K562 (cell line): ENCODE results near the gene DNASE2. TPM values are rescaled to one million over a fixed set of nuclear protein-coding genes. Genes with fewer than 3 reads are reported as not detected.
A peak's percentile ranks its signal among the peaks of the same experiment; 100 is the strongest.

ENCODE experiments used
- CREB1 ChIP-seq, 2 experiments: sonication (generic) in 1 of 2; formaldehyde crosslinking in 1 of 2; IDR thresholded peaks; 2 replicates each; pipeline versions ENCODE4 v1.6.1 to v1.8.0; 2012 to 2022; ENCODE audit warnings: inconsistent platforms in 1 of 2, mild to moderate bottlenecking in 1 of 2, missing genetic modification reagents in 1 of 2, moderate library complexity in 1 of 2
- EP400 ChIP-seq: fragments of 450-650 bp; IDR thresholded peaks from 2 replicates; pipeline ENCODE4 v1.6.1; 2017; ENCODE audit warnings: antibody characterized with exemption, mild to moderate bottlenecking, moderate library complexity
- FOSL1 ChIP-seq: fragments of 200-800 bp; sonication (Bioruptor generic); conservative IDR thresholded peaks from 2 replicates; pipeline ENCODE4 v1.6.1; 2016; ENCODE audit warnings: missing genetic modification characterization, missing compliant biosample characterization
- GABPB1 ChIP-seq: sonication (generic); formaldehyde crosslinking; IDR thresholded peaks from 2 replicates; pipeline ENCODE4 v1.8.0; 2022; ENCODE audit warnings: mild to moderate bottlenecking, missing genetic modification reagents
- HDAC2 ChIP-seq: fragments of 450-650 bp; IDR thresholded peaks from 2 replicates; pipeline ENCODE4 v1.6.1; 2016; ENCODE audit warnings: mild to moderate bottlenecking
- HINFP ChIP-seq: fragments of 450-650 bp; conservative IDR thresholded peaks from 2 replicates; pipeline ENCODE4 v1.6.1; 2016; ENCODE audit warnings: missing genetic modification characterization, low read depth, mild to moderate bottlenecking, control low read depth, missing compliant biosample characterization
- KLF13 ChIP-seq: fragments of 450-650 bp; IDR thresholded peaks from 2 replicates; pipeline ENCODE4 v1.6.1; 2016; ENCODE audit warnings: missing genetic modification characterization, low read depth, mild to moderate bottlenecking, missing compliant biosample characterization, moderate library complexity, borderline replicate concordance
- MAFK ChIP-seq: IDR thresholded peaks from 2 replicates; pipeline ENCODE4 v1.6.1; 2011; ENCODE audit warnings: low read length, improper control_type of control experiment
- NCOR1 ChIP-seq: fragments of 450-650 bp; IDR thresholded peaks from 2 replicates; pipeline ENCODE4 v1.6.1; 2016; ENCODE audit warnings: mild to moderate bottlenecking, moderate library complexity
- NFATC3 ChIP-seq: fragments of 450-650 bp; IDR thresholded peaks from 2 replicates; pipeline ENCODE4 v1.6.1; 2017; ENCODE audit warnings: mild to moderate bottlenecking
- PTTG1 ChIP-seq: fragments of 450-650 bp; IDR thresholded peaks from 2 replicates; pipeline ENCODE4 v1.6.1; 2016; ENCODE audit warnings: low read depth, mild to moderate bottlenecking, missing genetic modification characterization, missing compliant biosample characterization
- REST ChIP-seq, 2 experiments: fragments of 450-650 bp; formaldehyde crosslinking in 1 of 2; IDR thresholded peaks; 2 replicates each; pipeline versions ENCODE4 v1.4.0 to v1.6.1; 2014 to 2020; ENCODE audit warnings: mild to moderate bottlenecking in 2 of 2, borderline replicate concordance in 1 of 2, low read depth in 1 of 2
- SLC30A9 ChIP-seq: fragments of 250-450 bp; sonication (Bioruptor Pico); IDR thresholded peaks from 2 replicates; pipeline ENCODE4 v1.8.0; 2022; ENCODE audit warnings: mild to moderate bottlenecking, moderate library complexity
- TFAM ChIP-seq: fragments of 250-450 bp; sonication (Bioruptor Pico); conservative IDR thresholded peaks from 2 replicates; pipeline ENCODE4 v1.5.0; 2021; ENCODE audit warnings: mild to moderate bottlenecking, moderate library complexity
- VEZF1 ChIP-seq: fragments of 200-800 bp; sonication (Bioruptor generic); IDR thresholded peaks from 2 replicates; pipeline ENCODE4 v1.6.1; 2017; ENCODE audit warnings: missing genetic modification characterization, missing compliant biosample characterization
- polyA plus RNA-seq, 8 experiments: library from polyadenylated mRNA; depleted of rRNA in 4 of 8; stranded (reverse) in 5 of 8; unstranded in 3 of 8; fragments of >200 nt; fragmentation: Nextera tagmentation in 2 of 8; fragmentation: Illumina TruSeq in 1 of 8; extraction: Ambion mirVana in 2 of 8; extraction: Trizol in 1 of 8; gene quantifications; 2 replicates each; pipeline versions ENCODE4 v1.2.1 to v1.2.3, GENCODE V29; 2011 to 2014; ENCODE audit warnings: inconsistent platforms in 1 of 8, missing spikeins in 1 of 8
- total RNA-seq, 7 experiments: library from RNA; depleted of rRNA in 6 of 7; stranded (reverse); fragments of >200 nt in 6 of 7; fragmentation: Illumina TruSeq in 2 of 7; extraction: Trizol in 2 of 7; gene quantifications; 2 replicates each; pipeline versions ENCODE4 v1.2.1 to v1.2.3, GENCODE V29; 2011 to 2021; ENCODE audit warnings: low replicate concordance in 1 of 7

Gene DNASE2
- total and polyA plus RNA-seq, 9 of the 15 experiments (the other 6 are each of a cell fraction or from before 2014, with no cell fraction given), result 4.4 to 27.0 (median 20.2) TPM

- peak; percentile 65 for TF ChIP-seq HINFP
- TF ChIP-seq FOSL1 (tag), result 0 out of 2 replicates have a peak, but pooled peaks have one; percentile 32
- peak; percentile 29; the same call in 1 of the 2 replicates for TF ChIP-seq VEZF1
- no peak for TF ChIP-seq SLC30A9 (CRISPR knock-in tag)
- peak; percentile 89; the same call in 1 of the 2 replicates for TF ChIP-seq KLF13
- TF ChIP-seq REST (IDR thresholded peaks at IDR 0.05; ENCODE audit: borderline replicate concordance), result peak; percentile 41; the same call in 1 of the 2 replicates
- TF ChIP-seq REST (CRISPR knock-in tag; IDR thresholded peaks at IDR 0.05; ENCODE audit: low read depth), result no peak
- TF ChIP-seq PTTG1 (tag), result no peak
- TF ChIP-seq EP400, result peak; percentile 91
- TF ChIP-seq CREB1 (IDR thresholded peaks at IDR 0.05), result no peak; the same call in 1 of the 2 replicates
- peak; percentile 68 for TF ChIP-seq CREB1 (CRISPR knock-in tag; IDR thresholded peaks at IDR 0.05)
- TF ChIP-seq TFAM, result no peak
- no peak for TF ChIP-seq MAFK
- peak; percentile 74 for TF ChIP-seq HDAC2
- peak; percentile 72; the same call in 1 of the 2 replicates for TF ChIP-seq GABPB1 (CRISPR knock-in tag)
- TF ChIP-seq NCOR1, result 0 out of 2 replicates have a peak, but pooled peaks have one; percentile 35
- no peak for TF ChIP-seq NFATC3
Observed at GRCh38 chr19:12884926-12885748, 3.9 kb upstream of the DNASE2 start (continued).
